ENCODE results near the gene PER3.

PER3 gene

GRCh38 chr1:7826363-7826762 lies 42.3 kb downstream of the PER3 start:
- H3K4me3 ChIP-seq (ENCODE audit: low read length, poor library complexity, severe bottlenecking): no peak overlapping the region
- no peaks in the 10 kb centered on the region for H3K79me2 ChIP-seq (ENCODE audit: insufficient read depth, low read length)
- no peak overlapping the region for H3K4me2 ChIP-seq (ENCODE audit: low read depth, low read length, poor library complexity, severe bottlenecking)
- no peak overlapping the region for H3K9ac ChIP-seq (ENCODE audit: low read depth, low read length, poor library complexity, severe bottlenecking)
- peaks cover 1% of the 10 kb centered on the region; the same call in 1 of the 2 replicates for H3F3A ChIP-seq (ENCODE audit: low read depth)
- H2AFZ ChIP-seq (ENCODE audit: low read length): no peak overlapping the region
- peaks cover 30% of the 10 kb centered on the region for H3K4me1 ChIP-seq (ENCODE audit: insufficient read depth, low read length, poor library complexity, severe bottlenecking)
- H3K36me3 ChIP-seq (ENCODE audit: insufficient read depth, low read length): no peaks in the 10 kb centered on the region
- no peaks in the 10 kb centered on the region for H3K27me3 ChIP-seq (ENCODE audit: insufficient read depth, low read length, poor library complexity, severe bottlenecking)
- no peaks in the 10 kb centered on the region for H4K20me1 ChIP-seq (ENCODE audit: insufficient read depth, low read length, poor library complexity, severe bottlenecking)
- no peaks in the 10 kb centered on the region for H3K9me2 ChIP-seq (replicated peaks; ENCODE audit: low read depth, low read length)
- no peaks in the 10 kb centered on the region for H3K9me3 ChIP-seq (ENCODE audit: insufficient read depth, low read depth, low read length)
- TF ChIP-seq EZH2phosphoT487 (IDR thresholded peaks at IDR 0.05; ENCODE audit: borderline replicate concordance) (no peak), CTCF (conservative IDR thresholded peaks at IDR 0.05; ENCODE audit: low read length) (no peak)

GRCh38 chr1:7827126-7827955 lies 43.2 kb downstream of the PER3 start:
- H2AFZ ChIP-seq (ENCODE audit: low read length): no peak overlapping the region; the same call in 1 of the 2 replicates
- peaks cover 38% of the 10 kb centered on the region for H3K4me1 ChIP-seq (ENCODE audit: insufficient read depth, low read length, poor library complexity, severe bottlenecking)
- H3K79me2 ChIP-seq (ENCODE audit: insufficient read depth, low read length): no peaks in the 10 kb centered on the region
- no peaks in the 10 kb centered on the region for H3K27me3 ChIP-seq (ENCODE audit: insufficient read depth, low read length, poor library complexity, severe bottlenecking)
- no peak for TF ChIP-seq EZH2phosphoT487 (IDR thresholded peaks at IDR 0.05; ENCODE audit: borderline replicate concordance)
- TF ChIP-seq CTCF (conservative IDR thresholded peaks at IDR 0.05; ENCODE audit: low read length): no peak
- no peaks in the 10 kb centered on the region for H3K9me2 ChIP-seq (replicated peaks; ENCODE audit: low read depth, low read length)
- no peak overlapping the region for H3K4me3 ChIP-seq (ENCODE audit: low read length, poor library complexity, severe bottlenecking)
- no peaks in the 10 kb centered on the region for H3K36me3 ChIP-seq (ENCODE audit: insufficient read depth, low read length)
- H4K20me1 ChIP-seq (ENCODE audit: insufficient read depth, low read length, poor library complexity, severe bottlenecking): no peaks in the 10 kb centered on the region
- H3K9ac ChIP-seq (ENCODE audit: low read depth, low read length, poor library complexity, severe bottlenecking): no peak overlapping the region
- no peak overlapping the region for H3K4me2 ChIP-seq (ENCODE audit: low read depth, low read length, poor library complexity, severe bottlenecking)
- H3F3A ChIP-seq (ENCODE audit: low read depth): peaks cover 9% of the 10 kb centered on the region; the same call in 1 of the 2 replicates
- no peaks in the 10 kb centered on the region for H3K9me3 ChIP-seq (ENCODE audit: insufficient read depth, low read depth, low read length)

- no peaks in the 10 kb centered on the region for H3K36me3 ChIP-seq (ENCODE audit: insufficient read depth, low read length)
- TF ChIP-seq EZH2phosphoT487 (IDR thresholded peaks at IDR 0.05; ENCODE audit: borderline replicate concordance) (no peak), CTCF (conservative IDR thresholded peaks at IDR 0.05; ENCODE audit: low read length) (no peak)
- H2AFZ ChIP-seq (ENCODE audit: low read length): no peak overlapping the region
Observed at GRCh38 chr1:7831458-7831857, 47.4 kb downstream of the PER3 start.

More at GRCh38 chr1:7831458-7831857, 47.4 kb downstream of the PER3 start:
- Histone ChIP-seq H3F3A (ENCODE audit: low read depth) (peaks cover 9% of the 10 kb centered on the region; the same call in 1 of the 2 replicates), H3K9me2 (replicated peaks; ENCODE audit: low read depth, low read length) (no peaks in the 10 kb centered on the region), H3K27me3 (ENCODE audit: insufficient read depth, low read length, poor library complexity, severe bottlenecking) (no peaks in the 10 kb centered on the region), H3K79me2 (ENCODE audit: insufficient read depth, low read length) (no peaks in the 10 kb centered on the region), H3K9me3 (ENCODE audit: insufficient read depth, low read depth, low read length) (no peaks in the 10 kb centered on the region), H3K9ac (ENCODE audit: low read depth, low read length, poor library complexity, severe bottlenecking) (no peak overlapping the region), H4K20me1 (ENCODE audit: insufficient read depth, low read length, poor library complexity, severe bottlenecking) (no peaks in the 10 kb centered on the region), H3K4me1 (ENCODE audit: insufficient read depth, low read length, poor library complexity, severe bottlenecking) (peaks cover 41% of the 10 kb centered on the region), H3K4me2 (ENCODE audit: low read depth, low read length, poor library complexity, severe bottlenecking) (peak overlapping the region; percentile 56), H3K4me3 (ENCODE audit: low read length, poor library complexity, severe bottlenecking) (peak overlapping the region; percentile 6)
